Lung (tissue), 12 donors: ENCODE results near the gene TXK. TPM values are rescaled to one million over a fixed set of nuclear protein-coding genes. Genes with fewer than 3 reads are reported as not detected.
"Not testable (repeated sequence)": the region's sequence is repeated elsewhere in the genome, so short reads cannot be mapped to it uniquely, and the experiment has no call there.

ENCODE experiments used
- ATAC-seq: fragments of 200-7000 bp; cut with Tn5 transposase; one replicate; pipeline ENCODE4 v1.9.1; 2020; ENCODE audit warnings: moderate number of reproducible peaks; ENCODE audit not compliant: insufficient read depth, low FRiP score
- DNase-seq, 3 donors: peaks; one replicate each; pipeline ENCODE4 v3.0.0-alpha.2; 2013 to 2017
- H3K27ac ChIP-seq, 2 donors: one replicate each; pipeline ENCODE4 v1.5.1; 2013; ENCODE audit warnings: mild to moderate bottlenecking in 2 of 2, moderate library complexity in 2 of 2, control low read depth in 1 of 2, inconsistent platforms in 1 of 2, low read depth in 1 of 2, low read length in 1 of 2
- H3K27me3 ChIP-seq, 3 donors: one replicate each; pipeline ENCODE4 v1.5.1; 2013; ENCODE audit warnings: low read length in 2 of 3; ENCODE audit not compliant: control insufficient read depth in 3 of 3, insufficient read depth in 3 of 3
- H3K36me3 ChIP-seq, 4 donors: one replicate each; pipeline ENCODE4 v1.5.1; 2013; ENCODE audit warnings: low read length in 4 of 4, mild to moderate bottlenecking in 1 of 4, moderate library complexity in 1 of 4; ENCODE audit not compliant: control insufficient read depth in 4 of 4, insufficient read depth in 4 of 4
- H3K4me1 ChIP-seq, 5 donors: one replicate each; pipeline ENCODE4 v1.5.1; 2013; ENCODE audit warnings: low read length in 5 of 5, mild to moderate bottlenecking in 2 of 5, moderate library complexity in 1 of 5; ENCODE audit not compliant: control insufficient read depth in 5 of 5, insufficient read depth in 5 of 5
- H3K4me3 ChIP-seq: one replicate; pipeline ENCODE4 v1.5.1; 2013; ENCODE audit warnings: mild to moderate bottlenecking, control low read depth, moderate library complexity
- H3K9ac ChIP-seq, 2 donors: one replicate each; pipeline ENCODE4 v1.5.1; 2013; ENCODE audit warnings: low read length in 2 of 2, control low read depth in 1 of 2; ENCODE audit not compliant: insufficient read depth in 1 of 2
- H3K9me3 ChIP-seq, 4 donors: one replicate each; pipeline ENCODE4 v1.5.1; 2013; ENCODE audit warnings: low read length in 3 of 4, mild to moderate bottlenecking in 1 of 4, moderate library complexity in 1 of 4; ENCODE audit not compliant: control insufficient read depth in 4 of 4, insufficient read depth in 3 of 4
- CTCF ChIP-seq: IDR thresholded peaks from 2 replicates; pipeline ENCODE4 v1.5.1; 2012; ENCODE audit warnings: mild to moderate bottlenecking; ENCODE audit errors: control extremely low read depth, extremely low read depth
- WGBS, 2 donors: extraction: QIAGEN DNeasy Blood & Tissue Kit; methylation state at CpG; one replicate each; pipeline ENCODE4 v1.1.7; 2013; 5-methylcytosine and 5-hydroxymethylcytosine counted together
- polyA plus RNA-seq, 2 donors: library from polyadenylated mRNA; stranded (reverse); fragments of 200-250 nt; gene quantifications; one replicate each; pipeline ENCODE4 v1.2.1, GENCODE V29; 2013
- total RNA-seq, 2 donors: library from RNA; depleted of rRNA in 1 of 2; stranded (reverse); fragments of >200 nt in 1 of 2; gene quantifications; one replicate each; pipeline ENCODE4 v1.2.1, GENCODE V29; 2014 to 2021
- donor health status: control.
- donor health status: control.
- donor health status: Bipolar disorder and iron deficiency.
- donor health status: healthy.
- donor health status: DM: yes; HTN: yes; CAD: no.

The TXK gene
- total and polyA plus RNA-seq, 4 donors, result 0.91 to 9.1 (median 2.0) TPM

GRCh38 chr4:48169636-48170035 is 35.6 kb upstream of the TXK start:
- Histone ChIP-seq H3K4me3 (no peak overlapping the region), H3K4me1 (no peaks in the 10 kb centered on the region), H3K27ac (no peak overlapping the region), H3K27me3 (no peaks in the 10 kb centered on the region), H3K9me3 (no peaks in the 10 kb centered on the region), H3K9ac (no peak overlapping the region), H3K36me3 (peaks cover 0 to 7% (median 5%) of the 10 kb centered on the region in 4 donors)
- DNase-seq, result no peak
- 0 to 62% methylated on average over 1 of the region's 1 CpG for WGBS, 2 donors
- ATAC-seq, result no peak
- no peak for TF ChIP-seq CTCF

DNA sequence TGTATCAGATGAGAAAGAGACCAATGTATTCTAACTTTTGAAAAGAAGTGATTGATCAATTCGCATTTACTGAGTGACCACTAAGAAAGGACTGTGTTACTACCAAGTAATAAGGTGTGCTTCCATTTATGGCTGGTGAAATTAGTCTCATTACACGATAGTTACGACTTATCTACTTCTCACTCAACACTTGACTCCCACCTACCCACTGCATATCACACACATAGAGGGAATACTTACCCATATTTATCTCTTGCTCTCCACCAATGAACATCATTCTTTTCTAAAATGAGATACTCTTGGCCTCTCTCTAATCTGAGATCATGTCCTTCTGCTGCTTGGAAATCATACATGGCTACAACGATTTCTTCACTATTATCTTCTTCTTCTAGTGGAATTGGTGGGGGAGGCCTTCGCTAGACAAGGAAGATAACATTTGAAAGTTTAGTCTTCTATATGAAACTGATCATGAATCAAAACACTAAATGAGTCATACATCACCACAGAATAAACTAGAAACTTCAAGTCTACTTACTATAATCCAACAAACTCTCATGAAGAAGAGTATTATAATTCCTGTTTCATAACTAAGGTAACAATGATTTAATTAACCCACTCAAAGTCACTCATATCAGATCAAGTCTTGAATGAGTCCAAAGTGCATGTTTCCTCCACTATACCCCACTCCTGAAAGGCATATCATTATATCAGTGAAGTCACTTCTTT is 33.7 kb upstream of the TXK start:
- Histone ChIP-seq H3K4me3 (no peak overlapping the region), H3K27me3 (no peaks in the 10 kb centered on the region), H3K36me3 (peaks cover 0 to 7% (median 5%) of the 10 kb centered on the region in 4 donors), H3K4me1 (no peaks in the 10 kb centered on the region), H3K9ac (no peak overlapping the region), H3K27ac (no peak overlapping the region), H3K9me3 (no peaks in the 10 kb centered on the region)
- DNase-seq (no peak), ATAC-seq (no peak)
- no peak for TF ChIP-seq CTCF
- 76 to 78% methylated on average over 5 of the region's 5 CpGs for WGBS, 2 donors

DNA sequence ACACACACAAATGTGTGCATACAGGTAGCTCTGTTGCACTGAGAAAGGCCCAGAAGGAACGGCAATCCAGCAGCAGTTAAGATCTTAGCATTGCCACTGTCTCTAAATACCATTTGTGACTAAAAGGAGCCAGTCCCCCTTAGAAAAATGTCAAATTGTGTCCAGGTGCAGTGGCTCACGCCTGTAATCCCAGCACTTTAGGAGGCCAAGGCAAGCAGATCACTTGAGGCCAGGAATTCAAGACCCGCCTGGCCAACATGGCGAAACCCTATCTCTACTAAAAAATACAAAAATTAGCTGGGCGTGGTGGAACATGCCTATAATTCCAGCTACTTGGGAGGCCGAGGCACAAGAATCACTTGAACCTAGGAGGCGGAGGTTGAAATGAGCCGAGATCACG is 30.5 kb upstream of the TXK start:
- H3K27me3 ChIP-seq, H3K4me1 ChIP-seq, H3K9me3 ChIP-seq, H3K27ac ChIP-seq, H3K36me3 ChIP-seq, H3K4me3 ChIP-seq, ATAC-seq, DNase-seq, H3K9ac ChIP-seq: not testable (repeated sequence)
- WGBS, 2 donors, result 85 to 94% methylated on average over 9 of the region's 9 CpGs

GRCh38 chr4:48163746-48164145 is 29.7 kb upstream of the TXK start:
- Histone ChIP-seq H3K4me3 (no peak overlapping the region), H3K9ac (no peak overlapping the region), H3K4me1 (no peaks in the 10 kb centered on the region), H3K36me3 (peaks cover 0 to 7% (median 5%) of the 10 kb centered on the region in 4 donors), H3K27ac (no peak overlapping the region), H3K27me3 (no peaks in the 10 kb centered on the region), H3K9me3 (no peaks in the 10 kb centered on the region)
- TF ChIP-seq CTCF, result no peak
- ATAC-seq (no peak), DNase-seq (no peak)
- WGBS, 2 donors, result 65 to 72% methylated on average over 1 of the region's 1 CpG
